HEK293 (cell line): ENCODE measurements around the gene RNU2-63P.

Experiments used
- CTCF ChIA-PET: fragments of 350-600 bp; formaldehyde crosslinking; extraction: SDS; loops from one replicate; lab custom pipeline; 2021; ENCODE audit warnings: antibody characterized with exemption; lab: Yijun Ruan, JAX
- POLR2A ChIA-PET: fragments of 300-600 bp; formaldehyde crosslinking; extraction: SDS; loops from one replicate; lab custom pipeline; 2020; ENCODE audit warnings: antibody characterized with exemption, inconsistent platforms; lab: Yijun Ruan, JAX
- H3K27ac ChIP-seq: fragments of 200-500 bp; sonication (Bioruptor generic); 2 replicates; pipeline ENCODE4 v1.5.1; 2014; ENCODE audit warnings: low read depth, low read length, control low read depth, inconsistent platforms; ENCODE audit errors: extremely low read depth
- H3K36me3 ChIP-seq, 2 experiments: fragments of 200-500 bp in 1 of 2; sonication (Bioruptor generic) in 1 of 2; 1 replicate in 1 of 2; 2 replicates in 1 of 2; pipeline ENCODE4 v1.5.1; 2014 to 2017; ENCODE audit warnings: inconsistent platforms in 2 of 2, low read length in 2 of 2; ENCODE audit not compliant: control insufficient read depth in 2 of 2, insufficient read depth in 1 of 2
- H3K4me1 ChIP-seq: fragments of 200-500 bp; sonication (Bioruptor generic); 2 replicates; pipeline ENCODE4 v1.5.1; 2014; ENCODE audit warnings: mild to moderate bottlenecking, low read length, inconsistent platforms; ENCODE audit not compliant: control insufficient read depth, insufficient read depth
- H3K4me3 ChIP-seq: 2 replicates; pipeline ENCODE4 v1.5.1; 2011; ENCODE audit warnings: low read depth, mild to moderate bottlenecking, control low read depth, low read length, moderate library complexity
- H3K9me3 ChIP-seq: fragments of 200-500 bp; sonication (Bioruptor generic); 2 replicates; pipeline ENCODE4 v1.5.1; 2014; ENCODE audit warnings: low read depth, low read length, inconsistent platforms; ENCODE audit not compliant: control insufficient read depth, insufficient read depth
- HIC1 ChIP-seq: fragments of 450-650 bp; formaldehyde crosslinking; IDR thresholded peaks from 2 replicates; pipeline ENCODE4 v1.5.1; 2016; ENCODE audit warnings: missing biosample characterization, missing genetic modification characterization
- MZF1 ChIP-seq: fragments of 450-650 bp; formaldehyde crosslinking; IDR thresholded peaks from 2 replicates; pipeline ENCODE4 v1.5.1; 2017; ENCODE audit warnings: missing biosample characterization, missing genetic modification characterization, borderline replicate concordance
- PRDM1 ChIP-seq: fragments of 450-650 bp; formaldehyde crosslinking; IDR thresholded peaks from 2 replicates; pipeline ENCODE4; 2016; ENCODE audit warnings: missing biosample characterization, missing genetic modification characterization
- PRDM10 ChIP-seq: fragments of 450-650 bp; formaldehyde crosslinking; IDR thresholded peaks from 2 replicates; pipeline ENCODE4 v1.5.1; 2016; ENCODE audit warnings: missing biosample characterization, missing genetic modification characterization
- SP7 ChIP-seq: fragments of 450-650 bp; formaldehyde crosslinking; IDR thresholded peaks from 2 replicates; pipeline ENCODE4 v1.5.1; 2016; ENCODE audit warnings: missing biosample characterization, missing genetic modification characterization
- TCF7L2 ChIP-seq: IDR thresholded peaks from 2 replicates; pipeline ENCODE4 v1.6.1; 2011; ENCODE audit warnings: low read depth, mild to moderate bottlenecking, inconsistent platforms, low read length, moderate library complexity, borderline replicate concordance
- ZBTB1 ChIP-seq: fragments of 450-650 bp; formaldehyde crosslinking; IDR thresholded peaks from 2 replicates; pipeline ENCODE4 v1.5.1; 2016; ENCODE audit warnings: missing biosample characterization, missing genetic modification characterization
- ZBTB21 ChIP-seq: fragments of 450-650 bp; formaldehyde crosslinking; IDR thresholded peaks from 2 replicates; pipeline ENCODE4 v1.5.1; 2017; ENCODE audit warnings: missing biosample characterization, missing genetic modification characterization
- ZBTB6 ChIP-seq: fragments of 450-650 bp; formaldehyde crosslinking; IDR thresholded peaks from 2 replicates; pipeline ENCODE4 v1.5.1; 2017; ENCODE audit warnings: missing biosample characterization, missing genetic modification characterization
- ZEB2 ChIP-seq: fragments of 450-650 bp; formaldehyde crosslinking; IDR thresholded peaks from 2 replicates; pipeline ENCODE4 v1.5.1; 2016; ENCODE audit warnings: missing biosample characterization, missing genetic modification characterization
- ZNF121 ChIP-seq: fragments of 450-650 bp; formaldehyde crosslinking; IDR thresholded peaks from 2 replicates; pipeline ENCODE4 v1.5.1; 2016; ENCODE audit warnings: missing biosample characterization, missing genetic modification characterization
- ZNF311 ChIP-seq: fragments of 450-650 bp; formaldehyde crosslinking; IDR thresholded peaks from 2 replicates; pipeline ENCODE4 v1.5.1; 2017; ENCODE audit warnings: missing biosample characterization, missing genetic modification characterization, borderline replicate concordance
- ZNF366 ChIP-seq: fragments of 450-650 bp; formaldehyde crosslinking; conservative IDR thresholded peaks from 2 replicates; pipeline ENCODE4 v1.5.1; 2016; ENCODE audit warnings: missing biosample characterization, missing genetic modification characterization
- ZNF416 ChIP-seq: fragments of 450-650 bp; formaldehyde crosslinking; IDR thresholded peaks from 2 replicates; pipeline ENCODE4 v1.5.1; 2016; ENCODE audit warnings: missing biosample characterization, missing genetic modification characterization
- ZNF433 ChIP-seq: fragments of 450-650 bp; formaldehyde crosslinking; IDR thresholded peaks from 2 replicates; pipeline ENCODE4 v1.5.1; 2016; ENCODE audit warnings: missing biosample characterization, missing genetic modification characterization, low read depth
- ZNF513 ChIP-seq: fragments of 450-650 bp; IDR thresholded peaks from 2 replicates; pipeline ENCODE4 v1.5.1; 2018; ENCODE audit warnings: missing biosample characterization, missing genetic modification characterization
- ZNF549 ChIP-seq: fragments of 450-650 bp; IDR thresholded peaks from 2 replicates; pipeline ENCODE4 v1.5.1; 2018; ENCODE audit warnings: missing biosample characterization, missing genetic modification characterization, mild to moderate bottlenecking, inconsistent platforms, moderate library complexity
- ZNF639 ChIP-seq: fragments of 450-650 bp; formaldehyde crosslinking; IDR thresholded peaks from 2 replicates; pipeline ENCODE4 v1.5.1; 2016; ENCODE audit warnings: missing biosample characterization, missing genetic modification characterization
- ZNF692 ChIP-seq: fragments of 450-650 bp; formaldehyde crosslinking; IDR thresholded peaks from 2 replicates; pipeline ENCODE4 v1.5.1; 2016; ENCODE audit warnings: missing biosample characterization, missing genetic modification characterization
- ZNF76 ChIP-seq: fragments of 450-650 bp; formaldehyde crosslinking; IDR thresholded peaks from 2 replicates; pipeline ENCODE4; 2016; ENCODE audit warnings: low read depth, missing biosample characterization, missing genetic modification characterization, borderline replicate concordance
- ZNF768 ChIP-seq: fragments of 450-650 bp; formaldehyde crosslinking; IDR thresholded peaks from 2 replicates; pipeline ENCODE4 v1.5.1; 2018; ENCODE audit warnings: missing biosample characterization, mild to moderate bottlenecking, missing genetic modification characterization
- ZNF777 ChIP-seq: fragments of 450-650 bp; formaldehyde crosslinking; IDR thresholded peaks from 2 replicates; pipeline ENCODE4 v1.5.1; 2017; ENCODE audit warnings: missing biosample characterization, missing genetic modification characterization, borderline replicate concordance
- ZNF792 ChIP-seq: fragments of 450-650 bp; formaldehyde crosslinking; IDR thresholded peaks from 2 replicates; pipeline ENCODE4 v1.5.1; 2016; ENCODE audit warnings: missing biosample characterization, missing genetic modification characterization
- ZNF837 ChIP-seq: fragments of 450-650 bp; formaldehyde crosslinking; IDR thresholded peaks from 2 replicates; pipeline ENCODE4 v1.5.1; 2016; ENCODE audit warnings: missing biosample characterization, missing genetic modification characterization
- ZXDB ChIP-seq: fragments of 450-650 bp; formaldehyde crosslinking; IDR thresholded peaks from 2 replicates; pipeline ENCODE4 v1.5.1; 2016; ENCODE audit warnings: missing biosample characterization, missing genetic modification characterization

RNU2-63P gene

GRCh38 chr2:88016086-88016959 lies at the start of gene RNU2-63P:
RNU2-63P (minus strand) TSS chr2:88016547.
- H3K36me3 ChIP-seq, result no peaks in the 10 kb centered on the region
- no peaks in the 10 kb centered on the region for H3K9me3 ChIP-seq
- ChIA-PET CTCF (interaction anchor here (0.6 to 1.8 kb wide), 2 partner anchors 14 to 616 kb away, joined by 4 to 6 read pairs; no protein-coding TSS in a partner anchor), POLR2A (interaction anchor here (1.2 kb wide), 1 partner anchor 643 kb away, joined by 3 read pairs; no protein-coding TSS in a partner anchor)
- peak within 1 kb of the TSS; percentile 67 for H3K4me3 ChIP-seq
- no peaks in the 10 kb centered on the region for H3K4me1 ChIP-seq
- peak within 1 kb of the TSS; percentile 75 for H3K27ac ChIP-seq
- no peak for TF ChIP-seq ZNF792
- no peak for TF ChIP-seq ZBTB1 (tag by site-specific recombination)
- no peak for TF ChIP-seq ZNF639 (tag by site-specific recombination)
- TF ChIP-seq ZNF513 (tag by site-specific recombination), result no peak
- TF ChIP-seq ZXDB (tag by site-specific recombination), result peak; percentile 96
- TF ChIP-seq ZNF76 (tag by site-specific recombination), result peak; percentile 53; the same call in 1 of the 2 replicates
- no peak for TF ChIP-seq ZNF768
- no peak for TF ChIP-seq ZBTB21
- no peak for TF ChIP-seq ZNF433 (tag by site-specific recombination)
- no peak for TF ChIP-seq ZNF549
- TF ChIP-seq ZBTB6, result no peak
- no peak for TF ChIP-seq ZNF692 (tag by site-specific recombination)
- no peak for TF ChIP-seq TCF7L2
- TF ChIP-seq ZNF311 (tag by site-specific recombination), result no peak
- TF ChIP-seq ZNF837 (tag by site-specific recombination), result no peak
- TF ChIP-seq ZNF121, result no peak
- no peak for TF ChIP-seq HIC1 (tag by site-specific recombination)
- no peak for TF ChIP-seq PRDM10 (tag by site-specific recombination)
- 0 out of 2 replicates have a peak, but pooled peaks have one; percentile 23 for TF ChIP-seq ZEB2 (tag by site-specific recombination)
- TF ChIP-seq ZNF777, result no peak; the same call in 1 of the 2 replicates
- no peak for TF ChIP-seq PRDM1 (tag by site-specific recombination)
- 0 out of 2 replicates have a peak, but pooled peaks have one; percentile 36 for TF ChIP-seq SP7 (tag by site-specific recombination)
- peak; percentile 39; the same call in 1 of the 2 replicates for TF ChIP-seq ZNF366 (tag by site-specific recombination)
- no peak for TF ChIP-seq MZF1 (tag by site-specific recombination)
- TF ChIP-seq ZNF416 (tag by site-specific recombination), result no peak
